HUES48 (cell line): ENCODE results near the gene FGF12.

Experiments
- H3K27ac ChIP-seq: one replicate; pipeline ENCODE4 v1.7.0; 2013; ENCODE audit warnings: low read depth, low read length, inconsistent platforms
- H3K27me3 ChIP-seq: 2 replicates; pipeline ENCODE4 v1.6.1; 2013; ENCODE audit warnings: mild to moderate bottlenecking, low read length; ENCODE audit not compliant: control insufficient read depth, insufficient read depth
- H3K36me3 ChIP-seq: 2 replicates; pipeline ENCODE4 v1.6.1; 2013; ENCODE audit warnings: low read length; ENCODE audit not compliant: control insufficient read depth, insufficient read depth
- H3K4me1 ChIP-seq: 2 replicates; pipeline ENCODE4 v1.6.1; 2013; ENCODE audit warnings: mild to moderate bottlenecking, low read length; ENCODE audit not compliant: control insufficient read depth, insufficient read depth
- H3K4me3 ChIP-seq: 2 replicates; pipeline ENCODE4 v1.5.1; 2013; ENCODE audit warnings: mild to moderate bottlenecking, low read depth, low read length
- H3K9ac ChIP-seq: 2 replicates; pipeline ENCODE4 v1.6.1; 2013; ENCODE audit warnings: mild to moderate bottlenecking, low read depth, low read length, moderate library complexity
- H3K9me3 ChIP-seq: 2 replicates; pipeline ENCODE4 v1.6.1; 2013; ENCODE audit warnings: low read length; ENCODE audit not compliant: control insufficient read depth, insufficient read depth

Gene FGF12

DNA sequence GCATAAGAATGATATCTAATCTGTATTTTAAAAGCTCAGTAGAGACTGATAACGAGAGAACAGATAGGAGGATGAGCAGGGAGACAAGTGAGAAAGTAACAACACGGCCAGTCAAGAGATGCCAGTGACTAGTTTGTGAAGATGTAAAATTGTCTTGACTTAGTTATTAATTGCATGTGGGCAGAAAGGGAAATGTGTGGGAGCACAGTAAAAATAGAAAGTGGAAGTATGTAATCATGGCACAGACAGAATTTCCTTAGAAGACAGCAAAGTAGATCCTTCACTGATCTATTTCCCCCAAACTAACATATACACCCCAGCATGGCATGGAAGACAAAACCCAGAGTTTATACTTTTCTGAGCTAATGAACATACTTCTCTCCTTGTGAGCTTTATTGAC lies 344.5 kb downstream of the FGF12 start:
- H3K27me3 ChIP-seq: no peaks in the 10 kb centered on the region
- H3K9me3 ChIP-seq: no peaks in the 10 kb centered on the region

DNA sequence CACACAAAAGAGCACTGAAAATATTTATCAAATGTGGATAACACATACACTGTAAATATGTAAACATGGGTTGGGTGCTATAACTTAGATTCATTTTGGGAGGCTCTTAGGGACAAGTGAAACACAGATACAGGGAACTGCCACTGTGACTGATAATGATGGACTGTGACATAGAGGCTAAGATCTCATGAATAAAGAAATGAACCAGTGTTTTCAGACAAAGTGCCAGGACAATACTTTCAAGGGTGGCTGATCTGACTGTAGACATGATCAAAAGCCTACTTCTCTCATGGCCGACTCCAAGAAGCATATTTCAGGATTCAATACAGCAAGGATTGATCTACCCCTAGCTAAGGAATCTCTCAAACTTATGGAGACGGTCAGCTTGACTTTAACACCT lies 353.8 kb downstream of the FGF12 start:
- no peak overlapping the region for H3K4me3 ChIP-seq
- no peaks in the 10 kb centered on the region for H3K27me3 ChIP-seq
- H3K9ac ChIP-seq: no peak overlapping the region
- no peak overlapping the region for H3K27ac ChIP-seq
- H3K36me3 ChIP-seq: no peaks in the 10 kb centered on the region
- no peaks in the 10 kb centered on the region for H3K9me3 ChIP-seq
- H3K4me1 ChIP-seq: no peaks in the 10 kb centered on the region; the same call in 1 of the 2 replicates

More for the DNA sequence above, 344.5 kb downstream of the FGF12 start:
- no peaks in the 10 kb centered on the region for H3K36me3 ChIP-seq
- H3K4me1 ChIP-seq: peaks cover 6% of the 10 kb centered on the region; the same call in 1 of the 2 replicates
- no peak overlapping the region for H3K27ac ChIP-seq
- no peak overlapping the region for H3K4me3 ChIP-seq
- no peak overlapping the region for H3K9ac ChIP-seq

DNA sequence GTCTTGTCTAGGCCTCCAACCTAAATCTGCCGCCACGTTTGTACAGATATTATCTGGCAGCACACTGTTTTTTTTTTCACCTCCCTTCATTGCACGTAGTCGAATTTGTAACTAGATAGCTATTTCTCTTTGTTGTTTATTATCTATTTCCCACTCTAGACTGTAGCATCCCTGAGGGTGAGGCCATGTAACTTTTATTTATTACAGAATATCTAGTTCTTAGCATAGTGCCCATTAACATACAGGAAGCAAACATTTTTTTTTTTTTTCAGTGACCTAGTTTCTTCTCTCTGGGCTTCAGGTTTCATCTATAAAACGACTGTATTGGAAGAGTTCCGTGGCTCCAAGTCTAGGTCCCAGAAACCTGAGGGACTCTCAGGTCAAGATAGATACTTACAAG lies 354.3 kb downstream of the FGF12 start:
- no peaks in the 10 kb centered on the region for H3K27me3 ChIP-seq

DNA sequence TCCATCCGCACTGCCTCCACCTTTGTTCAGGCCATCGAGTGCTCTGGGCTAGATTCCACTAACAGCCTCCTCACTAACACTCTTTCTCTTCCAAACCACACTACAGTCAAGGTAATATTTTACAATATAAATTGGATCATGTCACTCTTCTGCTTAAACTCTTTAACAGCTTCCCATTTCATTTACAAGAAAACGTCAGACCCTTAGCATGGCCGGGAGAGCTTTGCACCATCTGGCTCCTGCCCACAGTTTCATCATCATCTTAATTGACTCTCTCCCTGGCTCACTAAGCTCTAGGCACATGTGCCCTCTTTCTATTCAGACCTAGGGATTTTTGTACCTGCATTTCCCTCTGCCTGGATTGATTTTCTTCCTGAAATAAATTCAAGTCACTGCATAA lies 354.7 kb downstream of the FGF12 start:
- H3K4me1 ChIP-seq: no peaks in the 10 kb centered on the region; the same call in 1 of the 2 replicates
- H3K27me3 ChIP-seq: no peaks in the 10 kb centered on the region
- H3K4me3 ChIP-seq: no peak overlapping the region
- no peaks in the 10 kb centered on the region for H3K36me3 ChIP-seq
- no peaks in the 10 kb centered on the region for H3K9me3 ChIP-seq
- H3K9ac ChIP-seq: no peak overlapping the region
- H3K27ac ChIP-seq: no peak overlapping the region

More for the DNA sequence above, 354.3 kb downstream of the FGF12 start:
- Histone ChIP-seq H3K36me3 (no peaks in the 10 kb centered on the region), H3K27ac (no peak overlapping the region), H3K4me1 (no peaks in the 10 kb centered on the region; the same call in 1 of the 2 replicates), H3K4me3 (no peak overlapping the region), H3K9me3 (no peaks in the 10 kb centered on the region), H3K9ac (no peak overlapping the region)

DNA sequence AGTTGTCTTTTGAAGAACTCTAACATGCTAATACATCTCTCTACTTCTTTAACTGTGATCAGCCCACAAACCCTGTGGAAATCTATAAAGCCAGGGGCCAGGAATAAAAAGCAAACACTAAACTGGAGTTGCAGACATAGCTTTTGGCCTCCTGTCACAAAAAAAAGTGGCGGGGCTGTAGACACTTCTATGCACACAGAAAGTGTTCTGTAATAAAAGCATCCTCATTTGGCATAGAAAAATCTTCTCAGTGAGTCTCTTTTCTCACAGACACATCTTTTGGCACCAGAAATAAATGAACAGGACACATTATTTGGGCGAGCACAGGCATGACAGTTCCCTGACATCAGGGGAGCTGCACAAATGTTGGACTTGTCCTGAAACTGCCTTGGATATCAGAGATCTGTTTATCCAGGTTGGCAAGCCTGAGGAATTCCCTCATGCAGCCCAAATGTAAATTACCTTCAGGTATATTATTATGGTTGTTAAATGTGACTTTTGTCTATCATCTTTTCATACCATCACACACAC lies 355.4 kb downstream of the FGF12 start:
- Histone ChIP-seq H3K36me3 (no peaks in the 10 kb centered on the region), H3K27me3 (no peaks in the 10 kb centered on the region), H3K4me3 (no peak overlapping the region), H3K9ac (no peak overlapping the region), H3K27ac (no peak overlapping the region), H3K4me1 (no peaks in the 10 kb centered on the region; the same call in 1 of the 2 replicates), H3K9me3 (no peaks in the 10 kb centered on the region)

DNA sequence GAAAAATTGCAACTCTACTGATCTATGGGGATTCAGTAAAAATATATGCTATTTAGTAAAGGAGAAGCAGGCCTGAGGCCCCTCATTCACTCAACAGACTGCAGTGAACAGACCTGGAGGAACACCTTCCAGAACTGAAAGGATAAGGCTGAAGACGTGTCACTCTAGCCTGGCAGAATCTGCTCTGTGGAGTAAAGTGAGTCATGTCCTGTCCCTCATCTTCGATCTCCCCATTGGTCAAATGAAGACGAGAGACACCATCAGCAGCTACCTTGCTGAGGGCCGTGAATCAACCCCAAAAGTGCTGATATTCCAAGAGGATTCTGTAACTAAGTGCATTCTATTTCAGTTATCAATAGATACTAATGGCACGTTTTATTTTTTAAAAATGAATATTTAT lies 359.7 kb downstream of the FGF12 start:
- H3K4me1 ChIP-seq: peaks cover 3% of the 10 kb centered on the region; the same call in 1 of the 2 replicates
- no peaks in the 10 kb centered on the region for H3K36me3 ChIP-seq
- H3K27me3 ChIP-seq: no peaks in the 10 kb centered on the region
- H3K4me3 ChIP-seq: no peak overlapping the region
- no peaks in the 10 kb centered on the region for H3K9me3 ChIP-seq
- no peak overlapping the region for H3K9ac ChIP-seq
- no peak overlapping the region for H3K27ac ChIP-seq

DNA sequence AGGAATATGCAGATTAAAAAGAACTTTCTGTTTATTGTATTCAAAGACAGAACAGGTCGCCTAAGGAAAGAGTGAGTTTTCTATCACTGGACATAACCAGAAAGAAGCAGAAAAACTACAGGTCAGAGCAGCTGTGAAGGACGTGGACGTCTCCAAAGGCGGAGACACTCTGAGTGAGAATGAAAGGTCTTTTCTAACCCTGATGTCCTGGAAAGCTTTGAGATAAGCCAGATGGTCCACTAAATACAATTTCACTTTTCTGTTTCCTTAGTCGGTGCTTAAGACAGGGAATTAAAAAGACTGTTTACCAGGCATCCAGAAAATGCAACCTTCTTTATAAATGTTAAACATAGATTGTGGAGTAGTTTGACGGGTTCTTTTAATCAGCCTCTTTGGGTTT lies 360.4 kb downstream of the FGF12 start:
- H3K9me3 ChIP-seq: no peaks in the 10 kb centered on the region
- H3K27me3 ChIP-seq: no peaks in the 10 kb centered on the region
- no peaks in the 10 kb centered on the region for H3K36me3 ChIP-seq
- H3K4me1 ChIP-seq: 0 out of 2 replicates have a peak, but pooled peaks cover 3% of the 10 kb centered on the region
- H3K27ac ChIP-seq: no peak overlapping the region
- H3K4me3 ChIP-seq: no peak overlapping the region
- H3K9ac ChIP-seq: no peak overlapping the region

DNA sequence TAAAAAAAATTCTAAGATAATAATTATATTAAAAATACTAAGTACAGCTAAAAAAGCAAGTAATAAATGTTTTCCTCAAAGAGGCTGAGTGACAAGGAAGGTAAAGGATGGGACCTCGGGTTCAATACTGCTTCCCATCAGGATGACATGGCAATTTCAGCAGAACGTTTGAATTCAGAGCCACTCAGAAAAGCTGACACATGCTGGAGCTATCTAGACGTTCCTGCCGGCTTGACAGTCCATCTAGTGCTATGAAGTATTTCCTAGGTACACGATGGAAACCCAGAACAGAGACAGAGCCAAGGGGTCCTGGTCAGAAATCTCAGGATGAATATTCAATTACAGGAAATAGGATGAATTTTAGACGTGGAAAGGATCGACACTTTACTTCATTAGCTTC lies 361.8 kb downstream of the FGF12 start:
- H3K27ac ChIP-seq: no peak overlapping the region
- no peaks in the 10 kb centered on the region for H3K27me3 ChIP-seq
- 0 out of 2 replicates have a peak, but pooled peaks cover 3% of the 10 kb centered on the region for H3K4me1 ChIP-seq
- no peak overlapping the region for H3K4me3 ChIP-seq
- H3K36me3 ChIP-seq: no peaks in the 10 kb centered on the region
- H3K9me3 ChIP-seq: no peaks in the 10 kb centered on the region
- H3K9ac ChIP-seq: no peak overlapping the region

DNA sequence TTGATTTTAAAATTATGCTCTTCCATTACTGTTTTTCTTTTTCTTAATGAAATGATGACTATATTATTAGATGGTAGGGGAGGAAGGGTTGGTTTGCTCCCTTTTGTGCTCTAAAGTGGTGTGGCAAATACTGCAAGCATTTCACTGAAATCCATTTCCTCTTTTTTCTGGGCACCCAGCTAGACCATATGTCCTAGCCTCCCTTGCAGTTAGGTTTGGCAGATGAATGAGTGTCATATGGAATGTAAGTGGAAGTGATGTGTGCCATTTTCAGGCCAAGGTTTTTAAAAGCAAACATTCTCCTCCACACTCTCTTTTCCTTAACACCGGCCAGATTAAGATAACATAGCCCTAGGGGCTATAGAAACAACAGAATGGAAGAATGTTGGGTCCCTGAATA lies 363.0 kb downstream of the FGF12 start:
- no peak overlapping the region for H3K9ac ChIP-seq
- no peaks in the 10 kb centered on the region for H3K9me3 ChIP-seq
- no peak overlapping the region for H3K4me3 ChIP-seq
- H3K4me1 ChIP-seq: 0 out of 2 replicates have a peak, but pooled peaks cover 3% of the 10 kb centered on the region
- H3K27me3 ChIP-seq: no peaks in the 10 kb centered on the region
- H3K27ac ChIP-seq: no peak overlapping the region
- no peaks in the 10 kb centered on the region for H3K36me3 ChIP-seq

DNA sequence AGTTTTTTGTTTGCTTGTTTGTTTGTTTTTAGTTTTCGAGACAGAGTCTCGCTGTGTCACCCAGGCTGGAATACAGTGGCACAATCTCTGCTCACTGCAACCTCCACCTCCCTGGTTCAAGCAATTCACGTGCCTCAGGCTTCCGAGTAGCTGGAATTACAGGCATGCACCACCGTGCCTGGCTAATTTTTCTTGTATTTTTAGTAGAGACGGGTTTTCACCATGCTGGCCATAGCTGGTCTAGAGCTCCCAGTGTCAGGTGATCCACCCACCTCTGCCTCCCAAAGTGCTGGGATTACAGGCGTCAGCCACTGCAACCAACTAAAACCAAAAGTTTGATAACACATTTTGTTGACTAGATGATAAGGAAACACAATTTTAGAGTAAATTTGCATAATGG lies 372.7 kb downstream of the FGF12 start:
- H3K27me3 ChIP-seq: no peaks in the 10 kb centered on the region
- no peaks in the 10 kb centered on the region for H3K9me3 ChIP-seq
- H3K4me1 ChIP-seq: peaks cover 8% of the 10 kb centered on the region; the same call in 1 of the 2 replicates
- H3K9ac ChIP-seq: no peak overlapping the region
- H3K4me3 ChIP-seq: no peak overlapping the region
- no peak overlapping the region for H3K27ac ChIP-seq
- no peaks in the 10 kb centered on the region for H3K36me3 ChIP-seq

DNA sequence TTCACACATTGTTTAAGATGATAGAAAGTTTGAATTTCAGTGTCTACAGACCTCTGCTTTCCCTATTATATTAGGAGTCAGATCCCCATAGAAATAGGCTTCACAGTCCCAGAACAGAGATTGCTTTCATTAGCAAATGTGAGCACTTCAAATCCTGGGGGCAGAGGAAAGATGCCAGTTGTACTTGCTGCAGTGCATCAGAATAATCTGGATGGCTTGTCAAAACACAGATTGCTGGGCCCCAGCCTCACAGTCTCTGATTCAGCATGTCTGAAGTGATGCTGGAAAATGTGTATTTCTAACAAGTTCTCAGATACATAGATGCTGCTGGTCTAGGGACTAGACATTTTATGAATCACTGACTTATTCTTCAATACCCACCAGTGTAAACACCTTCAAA lies 375.2 kb downstream of the FGF12 start:
- H3K9ac ChIP-seq: no peak overlapping the region
- H3K27me3 ChIP-seq: no peaks in the 10 kb centered on the region
- peaks cover 8% of the 10 kb centered on the region; the same call in 1 of the 2 replicates for H3K4me1 ChIP-seq
- H3K27ac ChIP-seq: no peak overlapping the region
- H3K36me3 ChIP-seq: no peaks in the 10 kb centered on the region
- H3K9me3 ChIP-seq: no peaks in the 10 kb centered on the region
- H3K4me3 ChIP-seq: no peak overlapping the region
